ENCODE data around the gene GAGE2A.
"Not testable (repeated sequence)": the region's sequence is repeated elsewhere in the genome, so short reads cannot be mapped to it uniquely, and the experiment has no call there.

The GAGE2A gene, protein sequence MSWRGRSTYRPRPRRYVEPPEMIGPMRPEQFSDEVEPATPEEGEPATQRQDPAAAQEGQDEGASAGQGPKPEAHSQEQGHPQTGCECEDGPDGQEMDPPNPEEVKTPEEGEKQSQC

DNA sequence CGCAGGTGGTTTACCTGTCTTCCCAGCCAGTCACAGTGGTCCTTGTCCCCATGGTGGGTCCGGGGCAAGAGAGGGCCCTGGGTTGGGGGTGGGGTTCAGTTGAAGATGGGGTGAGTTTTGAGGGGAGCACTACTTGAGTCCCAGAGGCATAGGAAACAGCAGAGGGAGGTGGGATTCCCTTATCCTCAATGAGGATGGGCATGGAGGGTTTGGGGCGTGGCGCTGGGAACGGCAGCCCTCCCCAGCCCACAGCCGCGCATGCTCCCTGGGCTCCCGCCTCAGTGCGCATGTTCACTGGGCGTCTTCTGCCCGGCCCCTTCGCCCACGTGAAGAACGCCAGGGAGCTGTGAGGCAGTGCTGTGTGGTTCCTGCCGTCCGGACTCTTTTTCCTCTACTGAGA lies at the start of gene GAGE2A:
GAGE2A (plus strand) TSS at position 301 of the 400 bp plus-strand sequence. CDS start 1,155 bp downstream, outside the sequence.
- DNase-seq (ENCODE audit: low read depth in 2 of 2) = not testable (repeated sequence)

DNA sequence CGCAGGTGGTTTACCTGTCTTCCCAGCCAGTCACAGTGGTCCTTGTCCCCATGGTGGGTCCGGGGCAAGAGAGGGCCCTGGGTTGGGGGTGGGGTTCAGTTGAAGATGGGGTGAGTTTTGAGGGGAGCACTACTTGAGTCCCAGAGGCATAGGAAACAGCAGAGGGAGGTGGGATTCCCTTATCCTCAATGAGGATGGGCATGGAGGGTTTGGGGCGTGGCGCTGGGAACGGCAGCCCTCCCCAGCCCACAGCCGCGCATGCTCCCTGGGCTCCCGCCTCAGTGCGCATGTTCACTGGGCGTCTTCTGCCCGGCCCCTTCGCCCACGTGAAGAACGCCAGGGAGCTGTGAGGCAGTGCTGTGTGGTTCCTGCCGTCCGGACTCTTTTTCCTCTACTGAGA lies 47.9 kb upstream of the GAGE2A start, which contains the start of gene GAGE12D:
GAGE12D (plus strand) TSS at position 301 of the 400 bp plus-strand sequence. CDS start 1,155 bp downstream, outside the sequence.
- not testable (repeated sequence) for DNase-seq (ENCODE audit: low read depth in 2 of 2)

DNA sequence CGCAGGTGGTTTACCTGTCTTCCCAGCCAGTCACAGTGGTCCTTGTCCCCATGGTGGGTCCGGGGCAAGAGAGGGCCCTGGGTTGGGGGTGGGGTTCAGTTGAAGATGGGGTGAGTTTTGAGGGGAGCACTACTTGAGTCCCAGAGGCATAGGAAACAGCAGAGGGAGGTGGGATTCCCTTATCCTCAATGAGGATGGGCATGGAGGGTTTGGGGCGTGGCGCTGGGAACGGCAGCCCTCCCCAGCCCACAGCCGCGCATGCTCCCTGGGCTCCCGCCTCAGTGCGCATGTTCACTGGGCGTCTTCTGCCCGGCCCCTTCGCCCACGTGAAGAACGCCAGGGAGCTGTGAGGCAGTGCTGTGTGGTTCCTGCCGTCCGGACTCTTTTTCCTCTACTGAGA lies 38.3 kb upstream of the GAGE2A start, which contains the start of gene GAGE12E:
GAGE12E (plus strand) TSS at position 301 of the 400 bp plus-strand sequence. CDS start 1,155 bp downstream, outside the sequence.
- DNase-seq (ENCODE audit: low read depth in 2 of 2) = not testable (repeated sequence)

DNA sequence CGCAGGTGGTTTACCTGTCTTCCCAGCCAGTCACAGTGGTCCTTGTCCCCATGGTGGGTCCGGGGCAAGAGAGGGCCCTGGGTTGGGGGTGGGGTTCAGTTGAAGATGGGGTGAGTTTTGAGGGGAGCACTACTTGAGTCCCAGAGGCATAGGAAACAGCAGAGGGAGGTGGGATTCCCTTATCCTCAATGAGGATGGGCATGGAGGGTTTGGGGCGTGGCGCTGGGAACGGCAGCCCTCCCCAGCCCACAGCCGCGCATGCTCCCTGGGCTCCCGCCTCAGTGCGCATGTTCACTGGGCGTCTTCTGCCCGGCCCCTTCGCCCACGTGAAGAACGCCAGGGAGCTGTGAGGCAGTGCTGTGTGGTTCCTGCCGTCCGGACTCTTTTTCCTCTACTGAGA lies 28.8 kb upstream of the GAGE2A start, which contains the start of gene GAGE12F:
GAGE12F (plus strand) TSS at position 301 of the 400 bp plus-strand sequence. CDS start 1,155 bp downstream, outside the sequence.
- DNase-seq (ENCODE audit: low read depth in 2 of 2) = not testable (repeated sequence)

DNA sequence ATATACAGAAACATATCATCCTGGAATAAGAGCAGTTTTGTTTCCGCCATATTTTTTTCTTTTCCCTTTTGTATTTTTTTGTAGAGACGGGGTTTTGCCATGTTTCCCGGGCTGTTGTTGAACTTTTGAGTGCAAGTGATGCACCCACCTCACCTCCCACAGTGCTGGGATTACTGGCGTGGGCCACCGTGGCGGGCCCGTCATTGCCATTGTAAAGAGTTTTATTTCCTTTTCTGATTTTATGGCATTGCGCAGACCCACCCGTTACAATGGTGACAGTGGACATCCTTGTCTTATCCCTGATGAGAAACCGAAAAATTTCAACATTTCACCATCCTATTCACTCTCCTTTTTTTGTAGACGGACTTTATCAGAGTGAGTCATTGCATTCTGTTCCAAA lies 20.6 kb upstream of the GAGE2A start:
- not testable (repeated sequence) for DNase-seq (ENCODE audit: low read depth in 2 of 2)

DNA sequence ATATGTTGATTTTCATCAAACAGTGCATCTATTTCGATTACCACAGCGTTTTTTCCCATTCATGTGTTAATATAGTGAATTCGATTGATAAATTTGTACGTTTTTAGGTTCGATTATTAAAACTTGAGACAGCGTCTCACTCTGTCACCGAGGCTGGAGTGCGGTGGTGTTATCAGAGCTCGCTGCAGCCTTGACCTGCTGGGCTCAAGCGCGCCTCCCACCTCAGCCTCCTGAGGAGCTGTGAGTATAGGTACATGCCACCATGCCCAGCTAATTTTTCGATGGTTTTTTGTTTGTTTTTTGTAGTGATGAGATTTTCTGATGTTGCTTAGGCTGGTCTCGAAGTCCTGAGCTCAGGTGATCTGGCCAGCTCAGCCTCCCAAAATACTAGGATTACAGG lies 20.1 kb upstream of the GAGE2A start:
- DNase-seq (ENCODE audit: low read depth in 2 of 2) = not testable (repeated sequence)

DNA sequence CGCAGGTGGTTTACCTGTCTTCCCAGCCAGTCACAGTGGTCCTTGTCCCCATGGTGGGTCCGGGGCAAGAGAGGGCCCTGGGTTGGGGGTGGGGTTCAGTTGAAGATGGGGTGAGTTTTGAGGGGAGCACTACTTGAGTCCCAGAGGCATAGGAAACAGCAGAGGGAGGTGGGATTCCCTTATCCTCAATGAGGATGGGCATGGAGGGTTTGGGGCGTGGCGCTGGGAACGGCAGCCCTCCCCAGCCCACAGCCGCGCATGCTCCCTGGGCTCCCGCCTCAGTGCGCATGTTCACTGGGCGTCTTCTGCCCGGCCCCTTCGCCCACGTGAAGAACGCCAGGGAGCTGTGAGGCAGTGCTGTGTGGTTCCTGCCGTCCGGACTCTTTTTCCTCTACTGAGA lies 19.2 kb upstream of the GAGE2A start, which contains the start of gene GAGE12G:
GAGE12G (plus strand) TSS at position 301 of the 400 bp plus-strand sequence. CDS start 1,155 bp downstream, outside the sequence.
- not testable (repeated sequence) for DNase-seq (ENCODE audit: low read depth in 2 of 2)

DNA sequence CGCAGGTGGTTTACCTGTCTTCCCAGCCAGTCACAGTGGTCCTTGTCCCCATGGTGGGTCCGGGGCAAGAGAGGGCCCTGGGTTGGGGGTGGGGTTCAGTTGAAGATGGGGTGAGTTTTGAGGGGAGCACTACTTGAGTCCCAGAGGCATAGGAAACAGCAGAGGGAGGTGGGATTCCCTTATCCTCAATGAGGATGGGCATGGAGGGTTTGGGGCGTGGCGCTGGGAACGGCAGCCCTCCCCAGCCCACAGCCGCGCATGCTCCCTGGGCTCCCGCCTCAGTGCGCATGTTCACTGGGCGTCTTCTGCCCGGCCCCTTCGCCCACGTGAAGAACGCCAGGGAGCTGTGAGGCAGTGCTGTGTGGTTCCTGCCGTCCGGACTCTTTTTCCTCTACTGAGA lies 9.6 kb upstream of the GAGE2A start, which contains the start of gene GAGE12H:
GAGE12H (plus strand) TSS at position 301 of the 400 bp plus-strand sequence. CDS start 1,155 bp downstream, outside the sequence.
- not testable (repeated sequence) for DNase-seq (ENCODE audit: low read depth in 2 of 2)

DNA sequence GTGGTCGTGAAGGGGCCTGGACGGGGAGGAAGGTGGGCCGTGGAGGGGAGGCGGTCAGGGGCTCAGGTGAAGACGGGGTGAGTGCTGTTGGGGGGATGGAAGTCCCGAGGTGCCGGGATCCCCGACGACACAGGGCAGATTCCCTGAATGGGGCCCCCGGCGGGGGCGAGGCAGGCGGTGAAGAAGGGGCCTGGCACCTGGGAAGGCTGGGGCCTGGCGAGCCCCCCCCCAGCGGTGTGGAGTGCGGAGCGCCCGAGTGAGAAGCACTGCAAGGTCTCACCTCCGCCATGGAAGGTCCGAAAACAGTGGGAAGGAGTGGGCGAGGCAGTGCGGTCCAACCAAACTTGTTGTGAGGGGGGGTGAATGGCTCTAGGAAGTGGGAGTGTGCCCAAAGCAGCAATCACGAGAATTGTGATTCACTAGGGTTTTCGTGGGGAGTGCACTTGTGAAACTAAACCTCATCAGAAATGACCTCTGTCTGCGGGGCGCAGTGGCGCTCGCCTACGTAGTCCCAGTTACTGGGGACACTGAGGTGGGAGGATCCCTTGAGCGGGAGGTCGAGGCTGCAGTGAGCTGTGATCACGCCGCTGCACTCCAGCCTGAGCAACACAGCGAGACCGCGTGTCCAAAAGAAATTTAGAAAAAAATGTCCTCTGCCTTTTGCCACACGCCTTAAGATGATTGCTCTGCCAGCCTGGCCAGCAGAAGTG lies 628 bp downstream of the GAGE2A start:
- DNase-seq (ENCODE audit: low read depth in 2 of 2) = not testable (repeated sequence)

DNA sequence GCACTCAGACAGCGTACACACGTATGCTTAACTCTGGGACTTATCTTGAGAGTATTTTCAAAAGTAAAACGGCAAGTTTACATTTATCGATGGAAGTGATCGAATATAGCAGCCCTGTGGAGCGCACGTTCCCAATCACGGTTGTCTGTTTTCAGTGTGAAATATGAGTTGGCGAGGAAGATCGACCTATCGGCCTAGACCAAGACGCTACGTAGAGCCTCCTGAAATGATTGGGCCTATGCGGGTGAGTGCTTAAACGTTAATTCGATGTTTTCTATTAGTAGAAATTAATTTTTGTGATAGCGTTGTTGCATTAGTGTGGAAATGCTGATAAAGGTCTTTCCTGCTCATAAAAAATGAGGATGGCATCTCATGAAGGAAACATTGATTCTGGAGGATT lies 1.2 kb downstream of the GAGE2A start:
- not testable (repeated sequence) for DNase-seq (ENCODE audit: low read depth in 2 of 2)

DNA sequence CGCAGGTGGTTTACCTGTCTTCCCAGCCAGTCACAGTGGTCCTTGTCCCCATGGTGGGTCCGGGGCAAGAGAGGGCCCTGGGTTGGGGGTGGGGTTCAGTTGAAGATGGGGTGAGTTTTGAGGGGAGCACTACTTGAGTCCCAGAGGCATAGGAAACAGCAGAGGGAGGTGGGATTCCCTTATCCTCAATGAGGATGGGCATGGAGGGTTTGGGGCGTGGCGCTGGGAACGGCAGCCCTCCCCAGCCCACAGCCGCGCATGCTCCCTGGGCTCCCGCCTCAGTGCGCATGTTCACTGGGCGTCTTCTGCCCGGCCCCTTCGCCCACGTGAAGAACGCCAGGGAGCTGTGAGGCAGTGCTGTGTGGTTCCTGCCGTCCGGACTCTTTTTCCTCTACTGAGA lies 9.4 kb downstream of the GAGE2A start, which contains the start of gene GAGE1:
GAGE1 (plus strand) TSS at position 301 of the 400 bp plus-strand sequence. CDS start 1,155 bp downstream, outside the sequence.
- DNase-seq (ENCODE audit: low read depth in 2 of 2) = not testable (repeated sequence)

DNA sequence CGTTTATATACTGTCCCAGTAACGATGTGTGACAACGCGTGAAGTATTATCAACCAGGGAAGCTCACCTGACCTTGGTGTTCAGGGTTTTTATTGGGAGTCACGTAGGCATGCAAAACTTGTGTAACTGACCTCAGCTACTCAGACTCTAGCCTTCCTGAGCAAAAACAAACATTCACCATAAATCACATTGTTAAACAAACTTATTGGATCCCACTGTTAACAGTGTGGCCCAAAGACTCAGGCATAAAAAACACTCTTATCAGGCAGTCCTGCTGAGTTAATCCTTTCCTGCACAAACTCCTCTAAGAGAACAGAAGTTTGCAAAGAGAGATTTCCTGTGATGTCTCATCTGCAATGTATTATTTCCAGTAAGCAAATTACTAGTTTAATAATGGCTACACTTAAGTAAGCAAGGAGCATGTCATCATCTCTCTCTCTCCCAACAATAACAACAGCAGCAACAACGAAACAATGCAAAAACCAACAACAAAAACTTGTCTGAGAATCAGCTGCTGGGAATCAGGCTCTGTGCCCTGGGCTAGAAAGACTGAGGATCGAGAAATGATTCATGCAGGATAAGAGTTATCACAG lies 21.5 kb downstream of the GAGE2A start:
- DNase-seq (ENCODE audit: low read depth in 2 of 2) = no peak

DNA sequence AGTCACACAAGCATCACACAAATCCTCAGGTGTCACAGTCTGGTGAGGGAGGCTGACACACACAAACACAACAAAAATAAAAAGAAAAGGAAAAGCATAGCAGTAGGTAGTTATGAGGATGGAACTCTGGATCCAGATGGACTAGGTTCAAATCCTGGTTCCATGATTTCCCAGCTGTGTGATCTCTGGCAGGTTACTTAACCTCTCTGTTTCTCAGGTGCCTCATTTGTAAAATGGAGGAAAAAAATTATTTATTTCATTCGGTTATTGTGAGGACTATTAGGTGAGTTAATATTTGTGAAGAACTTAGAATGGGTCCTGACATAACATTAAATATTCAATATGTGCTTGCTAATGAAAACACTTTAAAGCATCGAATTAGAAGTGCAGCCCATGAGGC lies 29.3 kb downstream of the GAGE2A start:
- no peak for DNase-seq (ENCODE audit: low read depth in 2 of 2)

DNA sequence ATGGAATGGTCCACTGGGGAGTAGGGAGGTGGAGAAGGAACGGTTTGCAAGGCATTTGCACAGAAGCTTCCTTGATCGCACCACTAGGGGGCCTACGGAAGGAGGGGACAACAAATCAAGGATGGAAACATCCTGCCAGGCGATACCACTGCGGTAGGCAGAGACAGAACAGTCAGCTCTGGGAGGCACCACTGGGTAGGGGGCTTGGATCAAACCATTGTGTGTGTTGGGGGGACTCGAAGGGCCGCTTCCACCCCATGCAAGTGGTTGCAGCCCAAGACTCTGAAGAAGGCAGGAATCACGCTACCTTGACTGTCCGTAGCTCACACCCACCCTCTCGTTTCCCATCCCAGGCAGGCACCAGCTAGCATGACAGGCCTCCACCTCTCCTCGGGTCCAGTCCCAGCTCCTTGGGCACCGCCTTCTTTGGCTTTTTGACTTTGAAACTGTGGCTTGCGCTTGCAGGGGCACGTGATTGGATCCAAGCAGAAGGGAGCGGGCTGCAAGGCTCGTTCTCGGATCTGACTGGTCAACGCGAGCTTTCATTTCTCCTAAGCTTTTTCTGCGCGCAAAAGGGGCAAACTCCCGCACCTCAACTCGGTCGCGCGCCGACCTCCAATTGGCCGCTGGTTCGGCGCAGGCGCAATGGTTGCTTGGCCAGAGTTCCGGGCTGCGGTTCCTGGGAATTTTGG lies 37.9 kb downstream of the GAGE2A start:
- DNase-seq (ENCODE audit: low read depth in 2 of 2) = no peak

DNA sequence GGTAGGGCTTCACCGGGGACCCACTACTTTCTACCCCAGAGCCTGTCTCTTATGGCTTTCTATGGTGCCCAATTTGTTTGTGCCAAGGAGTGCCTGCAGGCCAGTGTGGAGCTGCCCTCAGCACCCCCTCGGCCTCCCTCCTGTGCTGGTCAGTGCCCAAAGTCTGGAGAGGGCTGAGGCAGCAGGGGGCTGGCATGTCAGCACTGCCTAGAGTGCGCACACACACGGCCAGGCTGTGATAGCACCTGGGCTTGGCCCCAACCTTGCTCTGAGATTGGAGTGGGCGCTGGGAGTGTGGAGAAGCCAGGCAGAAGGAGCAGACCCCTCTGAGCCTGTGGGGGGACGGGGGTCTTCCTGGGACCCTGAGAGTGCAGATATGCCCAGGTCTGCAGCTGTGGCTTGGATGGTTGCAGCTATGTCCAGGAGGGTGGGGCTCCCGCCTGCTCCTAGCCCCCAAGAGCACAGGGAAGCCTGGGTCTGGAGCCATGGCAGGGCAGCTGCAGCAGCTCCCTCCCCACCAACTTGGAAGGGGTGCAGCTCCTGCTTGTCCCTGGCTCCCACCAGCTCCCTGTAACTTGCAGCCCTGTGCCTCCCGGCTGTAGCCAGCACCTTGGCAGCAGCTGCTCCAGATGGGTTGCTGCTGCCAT lies 55.8 kb downstream of the GAGE2A start:
- no peak for DNase-seq (ENCODE audit: low read depth in 2 of 2)
